Effector CD8-positive, alpha-beta T cell (primary cell): ENCODE measurements around the gene NR6A1.

Experiments used
- DNase-seq: peaks from one replicate; lab custom pipeline; 2025; lab: John Stamatoyannopoulos, UW

Gene NR6A1

DNA sequence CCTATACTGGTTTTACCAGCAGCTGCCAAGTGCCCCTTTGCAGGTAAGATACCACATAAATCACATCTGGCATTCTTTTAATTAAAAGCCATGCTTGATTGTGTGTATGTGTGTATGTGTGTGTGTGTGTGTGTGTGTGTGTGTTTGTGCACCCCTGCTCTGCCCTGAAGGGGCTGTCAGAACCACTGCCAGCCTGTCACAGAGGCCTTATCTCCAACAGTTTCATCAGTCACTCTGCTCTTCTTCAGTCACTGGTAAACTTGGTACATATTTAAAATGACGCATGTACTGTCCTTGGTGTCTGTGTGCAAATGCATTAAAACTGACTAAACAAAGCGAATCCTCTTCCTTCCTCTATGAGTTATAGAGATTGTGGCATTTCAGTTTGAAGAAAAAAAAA, 244.9 kb downstream of the NR6A1 start:
- no peak for DNase-seq

DNA sequence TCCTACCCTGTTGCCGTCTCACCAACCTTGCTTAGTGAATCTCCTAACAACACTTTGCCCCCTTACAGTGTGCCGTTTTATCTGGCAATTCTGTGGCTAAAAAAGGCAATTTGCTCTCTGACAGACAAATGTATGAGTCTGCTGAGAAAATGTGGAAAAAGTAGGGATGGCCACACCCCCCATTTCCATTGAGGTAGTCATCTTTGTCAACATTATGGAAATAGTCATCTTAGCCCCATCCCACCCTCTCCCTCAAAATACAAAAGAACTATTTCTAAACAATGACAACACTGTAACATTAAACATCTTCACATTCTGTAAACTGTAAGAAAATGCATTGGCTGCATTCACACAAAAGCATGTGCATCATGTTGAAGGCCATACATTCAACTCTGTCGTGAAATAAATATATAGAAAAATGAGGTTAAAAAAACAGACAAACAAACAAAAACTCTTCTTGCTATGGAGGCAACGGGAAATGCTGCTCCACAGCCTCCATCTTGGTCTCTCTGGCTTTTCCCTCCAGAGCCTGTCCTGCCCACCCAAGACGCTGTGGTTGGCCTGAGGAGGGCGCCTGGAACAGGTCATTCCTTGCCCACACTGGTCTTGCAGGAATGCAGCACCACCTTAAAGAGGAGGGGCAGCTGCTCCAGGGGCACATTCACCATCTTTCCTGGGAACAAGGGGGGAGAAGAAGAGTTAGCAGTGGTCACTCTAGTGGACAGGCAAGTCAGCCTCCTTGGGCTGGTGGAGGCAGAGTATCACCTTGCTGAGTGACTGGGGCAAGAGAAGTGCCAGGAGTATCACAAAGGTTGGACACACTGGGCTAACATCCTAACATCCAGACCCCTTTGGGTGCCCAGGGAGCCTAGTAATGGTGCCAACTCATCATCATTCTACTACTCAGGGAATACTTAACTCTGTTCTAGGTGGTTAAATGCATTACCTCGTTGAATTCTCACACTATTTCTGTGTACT, 248.7 kb downstream of the NR6A1 start:
- DNase-seq: no peak

DNA sequence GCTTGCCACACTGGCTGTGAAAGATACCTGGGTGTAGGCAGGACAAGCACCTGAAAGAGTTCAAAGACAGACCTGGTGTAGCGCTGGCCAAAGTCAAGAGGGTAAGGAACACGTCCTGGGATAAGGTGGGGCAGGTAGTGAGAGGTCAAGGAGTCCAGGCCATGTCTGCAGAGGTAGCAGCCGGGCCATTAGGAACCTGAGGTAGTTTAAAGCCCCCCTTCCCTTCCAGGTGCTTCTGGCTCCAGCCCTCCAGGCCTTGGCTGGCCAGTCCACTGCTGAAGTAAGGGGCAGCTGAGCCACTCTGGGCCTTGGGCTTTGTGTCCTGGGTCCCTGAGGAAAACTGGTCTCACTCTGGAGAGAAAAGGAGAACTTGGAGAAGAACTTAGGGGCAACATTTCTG, 250.0 kb downstream of the NR6A1 start:
- no peak for DNase-seq

DNA sequence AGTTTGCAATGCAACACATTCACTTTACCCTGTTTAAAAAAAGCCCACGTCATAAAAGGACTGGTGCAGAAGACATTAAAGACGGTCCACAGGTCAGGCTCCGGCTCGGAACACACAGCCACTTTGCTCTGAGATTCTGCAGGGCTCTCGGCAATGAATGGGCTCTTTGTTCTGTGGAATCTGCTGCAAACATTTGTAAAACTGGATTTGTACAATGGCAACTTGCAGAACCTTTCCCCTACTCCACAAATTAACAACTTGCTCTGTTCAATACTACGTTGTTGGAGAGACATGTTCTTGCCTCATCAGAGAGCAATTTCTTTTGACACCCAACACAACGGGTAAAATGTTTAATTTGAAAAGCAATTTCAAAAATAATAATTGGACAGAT, 250.9 kb downstream of the NR6A1 start:
- no peak for DNase-seq

DNA sequence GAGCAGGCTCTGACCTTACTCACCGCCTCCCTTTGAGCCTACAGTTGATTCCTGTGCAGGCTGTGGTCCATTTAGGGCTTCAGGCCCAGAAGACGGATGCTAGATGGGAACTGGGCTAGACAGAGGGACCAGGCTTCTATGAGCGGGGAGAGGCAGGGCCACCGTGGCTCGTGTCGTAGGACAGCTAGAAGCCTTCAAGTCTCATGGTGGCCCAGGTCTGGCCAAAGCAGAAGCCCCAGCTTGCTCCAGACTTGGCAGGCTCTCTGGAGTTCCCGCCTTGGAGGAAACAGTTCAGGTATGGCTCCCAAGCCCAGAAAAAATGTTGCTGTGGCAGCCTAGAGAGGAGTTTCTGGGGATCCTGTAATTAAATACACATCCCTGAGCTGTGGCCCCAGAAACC, 253.0 kb downstream of the NR6A1 start:
- no peak for DNase-seq

DNA sequence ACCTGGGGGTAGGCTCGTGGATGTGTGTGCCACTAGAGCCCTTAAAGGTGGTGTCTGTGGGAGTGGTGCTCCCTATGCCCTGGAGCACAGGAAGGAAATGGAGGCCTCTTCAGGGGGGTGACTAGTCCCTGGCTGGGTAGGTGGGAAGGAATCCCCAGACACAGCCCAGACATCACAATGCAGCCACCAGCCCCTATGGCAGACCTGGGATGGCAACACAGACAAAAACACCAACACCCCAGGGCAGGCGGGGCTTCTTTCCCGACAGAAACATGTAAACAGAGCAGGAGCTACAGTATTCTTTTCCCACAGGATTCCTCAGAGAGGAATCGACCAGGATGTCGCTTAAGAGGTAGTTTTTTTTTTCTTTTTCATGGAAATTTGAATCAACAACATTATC, 253.5 kb downstream of the NR6A1 start:
- DNase-seq: no peak

DNA sequence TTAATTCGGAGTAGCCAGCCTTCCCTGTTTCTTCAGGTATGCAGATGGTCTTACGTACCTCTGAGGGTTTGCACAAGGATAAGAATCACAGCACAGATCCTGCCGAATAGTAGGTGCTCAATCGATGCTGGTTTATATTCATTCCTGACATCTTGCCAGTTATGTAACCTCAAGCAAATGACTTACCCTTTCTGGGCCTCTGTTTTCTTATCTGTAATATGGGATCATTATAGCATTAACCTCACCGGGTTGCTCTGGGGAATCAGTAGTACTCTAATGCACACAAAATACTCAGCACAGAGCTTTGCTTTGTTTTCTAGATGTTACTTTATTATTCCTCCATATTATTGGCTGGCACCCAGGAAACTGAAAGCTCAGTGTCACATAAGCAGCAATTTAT, 256.2 kb downstream of the NR6A1 start:
- no peak for DNase-seq

DNA sequence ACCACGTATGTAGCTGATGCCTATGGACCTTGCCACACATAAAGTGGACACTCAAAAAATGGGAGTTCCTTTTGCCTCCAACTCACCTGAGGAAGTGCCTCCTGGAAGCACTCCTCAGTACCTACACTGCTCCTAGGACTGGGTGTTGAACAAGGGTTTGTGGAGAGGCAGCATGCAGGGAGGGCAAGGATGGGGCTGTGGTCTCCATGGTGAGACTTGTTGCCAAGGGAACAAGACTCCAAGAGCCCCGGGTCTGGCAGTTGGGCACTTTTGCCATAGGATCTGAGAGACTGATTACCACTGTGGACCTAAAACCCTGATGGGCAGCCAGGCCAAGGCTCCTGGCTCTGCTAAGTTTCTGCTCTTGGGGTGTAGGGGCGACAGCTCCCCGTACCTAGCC, 257.0 kb downstream of the NR6A1 start:
- DNase-seq: no peak

DNA sequence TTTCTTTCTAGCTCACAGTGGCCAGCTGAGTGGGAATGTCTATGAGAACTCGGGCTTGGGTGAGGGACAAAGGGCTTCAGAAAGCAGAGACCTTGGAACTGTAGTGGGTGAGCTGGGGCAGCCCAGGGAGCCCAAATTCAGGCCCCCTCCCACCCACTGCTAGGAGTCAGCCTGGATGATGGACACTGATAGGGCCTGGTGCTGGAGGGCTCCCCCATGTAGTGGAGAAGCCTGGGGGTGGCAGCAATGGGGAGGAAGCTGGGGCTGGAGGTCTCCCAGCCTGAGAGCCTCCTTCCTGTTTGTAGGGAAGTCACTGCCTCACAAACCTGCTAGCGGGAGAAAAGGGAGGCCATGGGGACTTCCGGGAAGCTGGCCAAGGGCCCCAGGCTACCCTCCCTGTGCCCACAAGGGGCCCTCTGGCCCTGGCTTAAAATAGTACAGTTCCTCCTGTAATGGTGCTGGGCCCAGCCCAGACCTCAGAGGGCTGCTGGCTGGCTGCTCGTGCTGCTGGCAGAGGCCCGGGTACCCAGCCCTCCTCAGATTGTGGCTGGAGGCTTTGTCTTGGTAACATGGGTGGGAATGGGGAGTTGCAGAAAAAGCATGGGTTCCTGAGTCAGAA, 257.6 kb downstream of the NR6A1 start:
- DNase-seq: no peak

DNA sequence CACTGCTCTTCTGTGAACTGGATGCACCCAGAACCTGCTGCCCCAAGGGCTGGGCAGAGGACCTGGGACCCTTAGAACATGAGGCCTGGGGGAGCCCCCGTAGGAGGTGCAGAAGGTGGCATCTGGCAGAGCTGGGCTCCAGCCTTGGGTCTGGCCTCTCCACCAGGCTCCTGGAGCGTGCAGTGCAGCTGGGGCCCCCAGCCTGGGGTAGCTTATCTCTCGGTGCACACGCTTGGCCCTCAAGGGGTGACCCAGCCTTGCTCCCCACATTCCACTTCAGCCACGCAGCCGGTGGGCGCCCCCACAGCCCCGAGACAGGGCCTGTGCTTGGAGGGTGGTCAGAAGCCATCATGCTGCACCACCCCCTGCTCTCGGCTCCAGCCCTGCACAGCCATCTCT, 258.3 kb downstream of the NR6A1 start:
- DNase-seq: no peak

DNA sequence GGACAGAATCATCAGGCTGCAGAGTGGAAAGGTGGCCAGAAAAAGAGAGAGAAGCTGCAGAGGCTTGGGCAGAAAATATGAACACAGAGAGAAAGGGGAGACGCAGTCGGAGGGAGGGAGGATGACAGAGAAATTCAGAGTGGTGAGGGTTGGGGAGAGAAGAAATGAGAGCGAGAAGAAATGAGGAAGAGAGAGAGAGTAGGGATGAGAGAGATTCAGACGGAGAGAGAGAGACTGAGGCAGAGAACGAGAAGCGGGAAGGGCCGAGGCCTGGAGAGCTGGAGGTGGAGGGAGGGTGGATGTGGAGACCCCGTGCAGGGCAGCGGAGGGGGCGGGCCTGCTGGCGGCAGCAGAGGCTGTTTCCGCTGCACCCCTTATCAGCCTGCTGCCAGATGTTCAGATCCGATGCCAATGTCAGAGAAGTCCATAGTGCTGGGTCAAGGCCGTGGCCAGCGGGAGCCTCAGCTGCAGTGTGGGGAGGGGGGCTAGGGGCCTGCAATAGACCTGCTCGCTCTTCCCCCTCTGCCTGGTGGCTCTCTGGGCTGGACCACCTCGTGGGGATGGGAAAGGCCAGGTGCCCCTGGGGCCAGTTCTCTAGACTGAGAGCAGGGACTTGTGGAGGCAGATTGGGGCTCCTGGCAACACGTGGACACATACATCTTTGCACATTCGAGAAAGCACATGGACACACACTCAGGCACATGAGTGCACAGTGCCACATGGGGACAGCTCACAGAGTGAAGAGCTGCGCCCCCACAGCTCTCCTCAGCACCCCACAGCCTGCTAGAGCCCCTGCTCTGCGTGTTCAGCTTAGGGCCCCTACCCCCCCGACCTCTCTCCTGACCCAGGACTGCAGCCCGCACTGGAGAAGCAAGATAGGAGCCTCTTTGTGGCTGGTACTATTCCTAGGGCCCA, 259.0 kb downstream of the NR6A1 start:
- no peak for DNase-seq

DNA sequence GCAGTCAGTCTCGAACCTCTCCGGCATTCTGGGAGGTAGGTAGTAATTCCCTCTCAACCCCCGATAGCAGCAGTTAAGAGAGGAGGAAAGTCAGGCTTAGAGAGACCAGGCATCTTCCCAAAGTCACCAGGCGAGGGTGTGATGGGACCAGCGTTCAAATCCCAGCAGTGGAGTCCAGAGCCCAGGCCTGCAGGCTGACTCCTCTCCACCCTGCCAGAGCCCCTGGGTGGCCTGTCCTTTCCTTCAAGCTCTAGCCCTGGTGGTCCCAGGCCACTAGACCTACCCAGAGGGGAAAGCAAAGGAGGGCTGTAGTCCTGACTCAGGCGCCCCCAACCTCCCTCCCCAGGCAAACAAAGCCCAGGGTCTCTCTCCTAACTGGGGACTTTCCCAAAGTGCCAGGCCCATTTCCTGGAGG, 259.7 kb downstream of the NR6A1 start:
- DNase-seq: no peak

DNA sequence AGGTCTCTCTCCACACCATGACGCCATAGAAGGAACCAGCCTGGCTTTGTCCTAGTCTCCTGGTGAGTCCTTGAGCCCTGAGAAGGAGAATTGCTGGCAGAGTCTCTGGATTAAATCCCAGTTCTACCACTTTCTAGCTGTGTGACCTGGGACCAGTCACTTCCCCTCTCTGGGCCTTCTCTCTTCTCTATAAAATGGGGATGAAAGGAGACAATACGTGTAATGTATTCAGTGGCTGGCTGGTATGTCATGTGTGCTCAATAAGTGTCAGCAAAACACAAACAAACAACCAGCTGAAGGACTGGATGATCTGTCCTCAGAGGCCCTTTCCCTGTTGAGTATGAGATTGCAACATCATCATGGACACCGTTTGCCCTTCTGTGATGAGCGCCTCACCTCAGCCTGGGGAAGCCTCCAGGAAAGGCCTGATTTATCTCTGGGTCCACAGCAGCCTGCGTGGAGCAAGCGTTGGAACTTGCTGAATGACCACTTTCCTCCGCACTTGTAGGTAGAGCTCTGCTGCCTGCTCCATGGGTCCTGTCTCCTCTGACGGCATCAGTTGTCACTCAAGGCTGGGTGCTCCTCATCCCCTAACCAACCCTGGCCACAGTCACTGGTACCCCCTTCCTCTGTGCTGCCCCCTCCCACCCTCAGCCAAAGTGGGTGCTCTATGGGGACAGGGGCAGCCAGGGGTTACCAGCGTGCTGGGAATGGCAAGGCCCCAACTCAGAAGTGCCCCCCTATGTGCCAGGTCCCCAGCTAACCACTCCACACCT, 260.3 kb downstream of the NR6A1 start:
- no peak for DNase-seq

DNA sequence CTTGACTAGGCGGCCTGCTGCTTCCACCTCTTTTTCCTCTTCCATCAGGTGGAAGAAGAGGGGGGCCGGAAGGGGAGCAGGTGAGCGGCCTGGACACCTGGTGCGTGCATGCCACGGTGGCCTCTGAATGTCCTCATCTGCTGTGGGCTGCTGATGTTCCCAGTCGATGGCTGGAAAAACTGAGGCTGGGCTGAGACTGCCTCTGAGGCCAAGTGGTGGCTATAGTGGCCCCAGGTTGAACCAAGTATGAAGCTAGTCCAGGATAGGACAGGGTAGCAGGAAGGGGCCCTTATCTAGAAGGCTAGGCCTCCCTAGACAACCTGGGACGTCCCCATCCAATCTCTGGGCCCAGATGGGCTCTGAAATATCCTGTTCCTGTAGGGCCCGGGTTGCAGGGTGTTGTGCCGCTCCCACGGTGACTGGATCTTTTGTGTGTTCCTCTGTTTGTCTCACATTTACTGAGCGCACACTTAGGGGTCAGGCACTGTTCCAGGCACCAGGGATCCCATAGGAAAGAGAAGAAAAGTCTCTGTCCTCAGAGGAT, 263.2 kb downstream of the NR6A1 start:
- no peak for DNase-seq

DNA sequence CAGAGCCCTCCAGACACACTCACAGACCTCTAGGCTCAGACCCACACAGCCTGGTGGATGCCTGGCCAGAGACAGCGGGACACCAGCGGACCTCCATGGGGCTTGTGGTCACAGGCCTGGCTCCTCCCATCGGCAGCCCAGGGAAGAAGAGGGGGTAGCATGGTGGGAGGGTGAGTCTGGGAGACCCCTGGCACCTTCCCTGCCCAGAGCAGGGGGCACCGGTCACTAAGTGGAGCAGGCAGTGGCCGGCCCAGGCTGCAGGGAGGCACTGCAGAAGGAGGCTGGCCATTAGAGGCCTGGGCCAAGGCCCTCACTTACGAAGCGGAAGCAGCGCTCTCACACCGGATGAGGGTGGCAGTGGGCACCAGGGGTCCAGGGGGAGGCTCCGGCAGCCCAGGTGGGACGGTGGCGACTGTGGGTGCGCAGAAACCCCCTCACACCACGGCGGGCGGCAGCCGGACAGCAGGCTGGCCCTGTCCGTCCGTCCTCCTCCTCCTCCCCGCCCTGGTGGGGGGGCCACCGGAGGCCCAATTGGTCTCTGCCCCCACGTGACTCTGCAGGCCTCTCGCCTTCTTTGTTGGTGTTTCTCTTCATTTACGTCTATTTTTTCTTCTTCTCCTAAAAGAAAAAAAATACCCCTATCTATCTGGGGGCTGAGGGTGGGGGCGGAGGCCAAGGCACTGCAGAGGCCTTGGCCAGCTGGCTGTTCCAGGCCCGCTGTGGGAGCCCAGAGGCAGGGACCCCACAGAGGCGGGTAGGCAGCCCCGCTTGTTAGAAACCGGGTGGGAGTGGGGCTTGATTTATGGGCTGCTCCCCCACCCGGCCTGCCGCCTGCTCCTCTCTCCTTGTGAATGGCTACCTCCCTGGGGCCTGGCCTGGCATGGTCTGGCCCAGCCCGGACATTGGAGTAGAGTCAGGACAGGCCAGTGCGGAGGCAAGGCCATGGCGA, 263.9 kb downstream of the NR6A1 start, which contains the start of gene NR5A1:
Gene NR5A1, minus strand, starts transcription at position 469 of the 949 bp plus-strand sequence. CDS start 4,004 bp downstream, outside the sequence.
- DNase-seq: no peak

DNA sequence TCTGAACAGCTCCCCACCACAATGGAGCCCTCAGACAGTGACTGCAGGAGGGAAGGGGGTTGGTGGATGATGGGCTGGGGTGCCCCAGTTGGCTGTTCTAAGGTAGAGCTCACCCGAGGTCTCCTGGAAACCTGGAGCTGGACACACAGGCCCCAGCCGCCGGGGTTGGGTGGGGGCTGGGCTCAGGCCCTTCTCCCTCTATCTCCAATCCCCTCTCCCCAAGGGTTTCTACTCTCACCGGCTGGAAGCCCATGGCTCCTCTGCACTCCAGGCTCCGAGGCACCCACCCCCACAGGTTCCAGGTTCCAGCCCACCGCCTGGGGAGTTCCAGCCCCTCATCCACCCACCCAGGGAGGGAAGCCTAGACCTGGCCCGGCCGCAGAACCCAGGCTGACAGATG, 264.7 kb downstream of the NR6A1 start:
- no peak for DNase-seq

DNA sequence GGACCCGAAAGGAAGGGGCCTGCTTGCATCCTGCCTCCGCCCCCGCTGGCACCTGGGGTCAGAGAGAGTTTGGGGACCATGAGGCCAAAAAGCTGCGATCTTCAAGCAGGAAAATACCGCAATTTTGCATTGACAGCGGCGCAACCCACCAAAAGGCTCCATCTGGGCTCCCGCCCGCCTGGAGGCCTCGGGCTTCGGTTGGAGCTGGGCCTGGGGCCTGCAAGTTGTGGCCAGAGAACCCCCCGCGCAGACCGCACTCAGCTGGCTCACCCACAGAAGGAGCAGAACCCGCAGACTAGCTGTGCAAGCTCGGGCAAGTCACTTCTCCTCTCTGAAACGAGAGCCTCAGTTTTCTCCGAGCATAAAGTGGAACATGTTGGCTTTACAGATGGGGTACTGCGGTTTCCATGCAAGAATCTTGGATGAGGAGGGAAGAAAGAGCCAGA, 265.2 kb downstream of the NR6A1 start:
- no peak for DNase-seq

DNA sequence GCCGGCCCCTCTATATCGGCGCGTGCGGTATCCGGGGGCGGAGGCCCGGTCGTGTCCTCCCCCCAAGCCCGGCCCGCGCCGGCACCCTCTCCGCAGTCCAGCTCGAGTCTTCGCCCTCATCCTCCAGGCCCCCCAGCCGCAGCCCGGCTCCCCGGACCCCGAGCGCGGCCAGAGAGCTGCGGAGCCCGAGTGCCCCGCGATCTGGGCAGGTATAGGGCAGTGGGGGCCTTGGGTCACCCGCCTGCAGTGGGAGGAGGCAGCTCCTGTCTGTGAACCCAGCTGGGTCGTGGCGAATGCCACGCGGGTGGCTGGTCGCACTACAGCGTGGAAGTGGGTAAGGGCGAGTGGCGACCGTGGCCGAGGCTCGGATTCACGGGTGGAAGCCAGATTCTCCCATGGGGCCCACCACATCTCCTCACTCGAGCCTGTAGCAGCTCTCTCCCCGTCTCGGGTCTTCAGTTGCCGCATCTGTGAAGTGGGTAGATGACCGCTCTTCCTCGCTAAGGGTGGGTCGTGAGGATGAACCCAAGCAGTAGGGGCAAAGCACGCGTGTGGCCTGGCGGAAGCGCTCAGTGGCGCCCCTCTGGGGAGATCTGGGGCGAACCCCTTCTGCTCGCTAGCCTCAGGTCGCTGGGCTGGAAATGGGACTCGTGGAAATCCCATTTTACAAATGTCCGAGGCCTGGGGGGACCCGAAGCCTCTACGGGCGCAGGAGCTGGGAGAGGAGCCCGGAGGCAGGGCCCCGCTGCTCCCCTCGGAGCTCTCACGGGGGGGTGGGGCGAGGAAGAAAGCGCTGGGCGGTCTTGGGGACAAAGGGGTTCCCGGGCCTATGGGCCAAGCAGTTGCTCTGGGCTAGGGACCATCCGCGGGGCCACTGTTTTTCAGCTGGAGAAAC, 265.9 kb downstream of the NR6A1 start:
- DNase-seq: no peak

DNA sequence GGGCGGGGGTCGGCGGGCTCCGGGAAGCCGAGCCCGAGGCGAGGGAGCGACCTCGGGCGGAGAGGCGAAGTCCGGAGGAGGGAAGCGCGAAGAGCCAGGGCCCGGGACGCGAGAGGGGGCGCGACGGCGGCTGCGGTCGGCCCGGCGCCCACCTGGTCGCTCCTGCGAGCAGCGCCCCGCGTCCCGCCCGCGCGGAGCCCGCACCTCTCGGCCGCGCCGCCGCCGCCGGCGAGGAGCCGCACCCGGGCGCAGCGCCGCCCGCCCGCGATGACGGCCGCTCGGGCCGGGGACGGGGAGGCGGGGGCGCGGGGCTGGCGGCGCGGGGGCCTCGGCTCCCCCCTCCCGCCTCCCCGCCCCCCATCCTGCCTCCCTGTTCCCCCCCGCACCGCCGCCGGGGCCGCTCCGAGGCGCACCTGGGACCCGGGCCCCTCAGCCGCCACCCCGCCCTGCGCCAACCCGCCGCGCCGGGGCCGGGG, 266.5 kb downstream of the NR6A1 start:
- DNase-seq: no peak
